NCI-H2107 (cell line): ENCODE data around the gene MAPK14.
"Not testable (repeated sequence)": the region's sequence is repeated elsewhere in the genome, so short reads cannot be mapped to it uniquely, and the experiment has no call there.

Source experiments
- DNase-seq: peaks from one replicate; lab custom pipeline; 2025; lab: John Stamatoyannopoulos, UW

MAPK14 gene

GRCh38 chr6:36123270-36124139, 95.9 kb downstream of the MAPK14 start:
- peak; percentile 45 for DNase-seq

DNA sequence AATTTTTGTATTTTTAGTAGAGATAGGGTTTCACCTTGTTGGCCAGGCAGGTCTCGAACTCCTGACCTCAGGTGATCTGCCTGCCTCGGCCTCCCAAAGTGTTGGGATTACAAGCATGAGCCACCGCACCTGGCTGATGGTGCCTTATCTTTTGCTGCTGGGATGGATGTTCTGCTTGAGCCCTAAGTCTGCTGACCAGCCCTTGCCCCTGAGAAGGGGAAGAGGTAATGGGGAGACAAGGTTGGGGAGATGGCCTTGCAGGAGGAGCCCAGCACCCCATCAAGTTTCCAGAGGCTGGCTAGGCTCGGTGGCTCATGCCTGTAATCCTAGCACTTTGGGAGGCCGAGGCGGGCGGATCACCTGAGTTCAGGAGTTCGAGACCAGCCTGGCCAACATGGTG, 96.7 kb downstream of the MAPK14 start:
- DNase-seq = not testable (repeated sequence)

GRCh38 chr6:36124881-36125280, 97.3 kb downstream of the MAPK14 start:
- no peak for DNase-seq

- no peak for DNase-seq
Observed at GRCh38 chr6:36125575-36125974, 98.0 kb downstream of the MAPK14 start.

DNA sequence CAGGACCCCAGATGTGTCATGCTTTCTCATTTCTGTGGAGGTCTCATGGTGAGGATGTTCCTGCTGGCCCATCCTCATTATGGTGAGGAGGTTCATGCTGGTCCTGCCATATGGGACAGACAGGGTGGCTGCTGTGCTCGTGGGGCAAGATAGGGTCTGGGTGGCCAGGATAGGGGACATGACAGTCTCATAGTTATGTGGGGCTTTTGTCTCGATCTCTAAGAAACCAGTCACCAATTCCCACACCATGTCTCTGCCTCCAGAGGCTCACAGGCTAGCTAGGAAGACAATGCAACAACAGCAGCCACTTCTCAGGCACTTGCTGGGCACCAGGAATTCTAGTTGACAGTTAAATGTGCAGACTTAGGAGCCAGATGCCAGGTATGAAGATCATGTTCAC, 98.5 kb downstream of the MAPK14 start:
- no peak for DNase-seq

GRCh38 chr6:36126553-36127458, 99.2 kb downstream of the MAPK14 start:
- DNase-seq = no peak

DNA sequence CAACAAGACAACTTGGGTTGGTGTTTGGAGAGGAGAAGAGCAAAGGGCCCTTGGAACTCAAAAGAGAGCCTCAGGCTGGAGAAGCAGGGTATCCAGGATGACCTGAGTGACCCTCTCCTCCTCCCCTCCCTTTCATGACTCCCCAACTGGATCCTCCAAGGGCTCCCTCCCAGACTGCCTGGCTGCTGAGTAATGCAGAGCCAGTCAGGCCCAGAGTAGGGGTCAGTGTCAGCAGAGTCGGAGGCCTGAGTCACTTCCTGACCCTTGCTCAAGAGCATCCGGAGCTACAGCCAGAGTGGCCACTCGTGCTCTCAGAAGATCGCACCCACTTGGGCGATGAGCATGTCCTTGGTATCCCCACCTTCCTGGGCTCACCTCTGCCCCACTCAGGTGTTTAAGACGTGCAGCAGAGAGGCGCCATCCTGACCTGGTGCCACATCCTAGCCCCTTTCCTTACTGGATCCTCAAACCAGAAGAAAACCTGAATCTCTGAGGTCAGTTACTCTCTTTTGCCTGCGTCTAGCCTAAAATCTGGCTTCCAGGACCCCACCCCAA, 99.9 kb downstream of the MAPK14 start:
- no peak for DNase-seq

- DNase-seq = no peak
Observed at GRCh38 chr6:36128073-36128472, 100.5 kb downstream of the MAPK14 start.

- no peak for DNase-seq
Observed at GRCh38 chr6:36128793-36129192, 101.2 kb downstream of the MAPK14 start.

GRCh38 chr6:36129334-36129733, 101.7 kb downstream of the MAPK14 start:
- not testable (repeated sequence) for DNase-seq

- DNase-seq = no peak
Observed at GRCh38 chr6:36129941-36130666, 102.5 kb downstream of the MAPK14 start, which contains the start of gene MAPK13. Gene MAPK13 (plus strand): TSS chr6:36130513. CDS start chr6:36130583, 70 bp downstream.

GRCh38 chr6:36130667-36131510, 103.3 kb downstream of the MAPK14 start:
- no peak for DNase-seq

GRCh38 chr6:36131511-36132245, 104.1 kb downstream of the MAPK14 start:
- no peak for DNase-seq

- no peak for DNase-seq
Observed at GRCh38 chr6:36132246-36132895, 104.8 kb downstream of the MAPK14 start.

DNA sequence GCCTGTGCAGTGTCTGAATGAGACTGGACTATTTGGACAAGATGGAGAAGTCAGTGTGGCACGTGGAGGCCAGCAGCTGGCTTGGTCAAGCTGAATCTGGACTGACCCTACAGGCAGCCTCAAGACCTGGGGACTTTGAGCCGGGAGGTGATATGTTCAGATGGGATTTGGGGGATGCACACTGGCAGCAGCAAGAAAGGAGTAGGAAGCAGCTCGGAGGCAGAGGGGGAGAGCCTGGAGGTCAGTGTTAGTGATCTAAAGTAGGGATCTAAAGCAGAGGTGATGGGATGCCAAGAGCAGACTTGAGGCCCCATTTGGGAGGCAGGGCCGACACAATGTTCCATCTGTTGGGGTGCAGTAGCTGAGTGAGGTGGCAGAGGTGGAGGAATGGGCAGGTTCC, 105.5 kb downstream of the MAPK14 start:
- no peak for DNase-seq

- no peak for DNase-seq
Observed at GRCh38 chr6:36133912-36134311, 106.3 kb downstream of the MAPK14 start.

DNA sequence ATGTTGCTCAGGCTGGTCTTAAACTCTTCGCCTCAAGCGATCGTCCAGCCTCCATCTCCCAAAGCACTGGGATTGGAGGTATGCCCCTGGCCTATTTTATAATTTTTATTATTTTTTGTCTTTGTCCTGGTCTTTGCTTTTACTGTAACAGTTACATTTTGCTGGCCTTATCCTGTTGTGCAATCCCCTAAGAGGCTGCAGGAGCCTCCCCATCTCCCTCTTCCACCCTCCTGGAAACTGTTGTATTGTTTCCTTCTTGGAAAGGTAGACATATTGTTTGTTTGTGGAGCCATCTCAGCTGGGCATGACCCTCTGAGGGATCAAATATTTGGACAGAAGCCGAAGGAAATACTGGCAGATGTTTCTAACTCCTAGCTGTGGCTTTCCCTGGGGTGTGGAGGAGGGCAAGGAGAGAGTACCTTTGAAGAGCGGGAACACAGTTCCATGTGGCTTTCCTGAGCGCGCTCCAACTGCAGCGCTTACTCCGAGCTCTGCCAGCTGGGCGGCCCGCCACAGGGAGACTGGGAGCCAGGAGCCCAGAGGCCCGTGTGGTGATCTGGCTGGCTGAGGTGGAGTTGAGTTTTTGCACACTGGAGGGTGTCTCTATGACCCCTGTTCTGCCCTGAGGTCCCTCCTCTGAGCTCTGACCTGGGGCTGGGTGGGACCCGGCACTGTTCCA, 107.6 kb downstream of the MAPK14 start:
- no peak for DNase-seq

DNA sequence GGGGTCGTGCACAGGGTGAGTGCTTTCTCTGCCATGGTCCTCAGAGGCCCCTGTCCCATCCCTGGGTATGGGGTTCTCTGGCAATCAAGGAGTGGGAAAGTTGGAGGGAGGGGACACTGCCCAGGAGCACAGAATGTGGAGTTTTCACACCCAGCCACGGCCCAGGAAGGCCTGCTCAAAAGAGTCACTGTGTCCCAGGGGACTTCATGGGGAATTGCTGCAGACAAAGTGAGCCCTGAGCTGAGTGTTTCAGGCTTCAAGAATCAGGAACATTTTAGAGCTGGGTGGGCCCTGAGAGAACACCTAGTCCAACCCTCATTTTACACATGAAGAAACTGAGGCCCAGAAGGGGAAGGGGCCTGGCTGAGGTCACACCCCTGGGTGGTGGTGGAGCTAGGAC, 108.4 kb downstream of the MAPK14 start:
- no peak for DNase-seq

DNA sequence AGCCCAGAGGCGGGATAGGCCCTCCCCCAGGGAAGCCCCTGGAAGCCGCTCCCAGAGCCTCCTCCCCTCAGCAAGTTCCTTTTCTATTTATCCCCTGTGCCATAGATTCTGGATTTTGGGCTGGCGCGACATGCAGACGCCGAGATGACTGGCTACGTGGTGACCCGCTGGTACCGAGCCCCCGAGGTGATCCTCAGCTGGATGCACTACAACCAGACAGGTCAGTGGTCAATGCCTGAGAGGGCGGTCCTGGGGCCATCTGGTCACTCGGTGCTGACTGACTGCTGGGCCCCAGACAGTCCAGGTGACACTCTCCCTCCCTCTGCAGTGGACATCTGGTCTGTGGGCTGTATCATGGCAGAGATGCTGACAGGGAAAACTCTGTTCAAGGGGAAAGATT, 108.9 kb downstream of the MAPK14 start:
- no peak for DNase-seq
